Stimulated activated CD4-positive, alpha-beta T cell treated with anti-CD3 and anti-CD28 coated beads, TNF-alpha, amount 100 ng/mL, for 48 hours (primary cell): Measurements from ENCODE around the gene COBLL1.

Experiments used
- DNase-seq, 3 donors: peaks; one replicate each; pipeline ENCODE4 v3.0.0-alpha.2; 2020; ENCODE audit warnings: low read depth in 3 of 3

The COBLL1 gene

DNA sequence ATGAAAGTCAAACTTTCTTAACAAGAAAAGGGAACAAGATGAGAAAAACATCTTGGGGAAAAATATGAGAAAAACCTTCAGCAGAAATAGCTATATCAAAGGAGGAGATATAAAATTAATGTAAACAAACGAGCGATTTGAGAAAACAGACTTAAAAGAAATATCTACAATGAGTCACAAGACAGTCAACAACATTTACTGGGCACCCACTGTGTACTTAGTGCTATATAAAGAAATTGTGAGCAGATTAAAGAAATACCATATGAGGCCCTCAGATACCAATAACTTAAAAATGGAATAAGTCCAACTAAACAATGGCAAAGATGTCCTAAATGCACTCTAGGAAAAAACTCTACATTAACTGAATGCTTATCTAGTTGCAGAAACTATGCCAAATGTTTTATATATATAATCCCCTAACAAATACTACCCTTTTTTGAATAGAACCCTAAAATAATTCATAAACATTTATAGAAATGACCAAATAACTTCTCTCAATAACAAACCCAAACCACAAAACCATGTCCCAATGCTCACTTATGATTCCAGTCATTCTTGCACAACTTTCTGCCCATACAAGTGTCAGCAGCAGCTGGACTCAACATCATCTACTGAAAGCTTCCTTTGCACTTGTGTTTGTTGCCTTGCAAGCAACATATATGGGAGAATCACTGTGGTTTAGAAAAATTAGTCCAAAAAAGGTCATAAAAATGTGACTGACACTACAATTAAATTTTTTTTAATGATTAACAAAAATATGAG, 83.5 kb downstream of the COBLL1 start:
- DNase-seq, result no peak

DNA sequence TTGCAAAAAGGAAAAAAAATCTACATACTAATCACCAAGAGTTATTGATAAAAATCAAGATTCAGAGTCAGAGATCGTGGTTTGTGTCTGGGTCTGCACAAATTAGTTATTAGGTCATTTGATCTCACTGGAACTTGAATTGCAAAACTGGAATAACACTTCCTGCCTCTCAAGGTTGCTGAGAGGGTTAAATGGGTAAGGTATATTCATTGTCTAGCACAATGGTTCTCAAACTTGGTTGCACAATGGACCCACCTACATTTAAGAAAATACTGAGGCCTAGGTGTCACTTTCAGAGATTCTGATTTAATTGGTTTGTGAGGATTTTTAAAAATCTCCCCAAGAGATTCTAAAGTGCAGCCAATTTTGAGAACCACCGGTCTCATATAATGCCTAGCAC, 84.8 kb downstream of the COBLL1 start:
- no peak for DNase-seq

GRCh38 chr2:164755952-164756351, 85.7 kb downstream of the COBLL1 start:
- no peak for DNase-seq

DNA sequence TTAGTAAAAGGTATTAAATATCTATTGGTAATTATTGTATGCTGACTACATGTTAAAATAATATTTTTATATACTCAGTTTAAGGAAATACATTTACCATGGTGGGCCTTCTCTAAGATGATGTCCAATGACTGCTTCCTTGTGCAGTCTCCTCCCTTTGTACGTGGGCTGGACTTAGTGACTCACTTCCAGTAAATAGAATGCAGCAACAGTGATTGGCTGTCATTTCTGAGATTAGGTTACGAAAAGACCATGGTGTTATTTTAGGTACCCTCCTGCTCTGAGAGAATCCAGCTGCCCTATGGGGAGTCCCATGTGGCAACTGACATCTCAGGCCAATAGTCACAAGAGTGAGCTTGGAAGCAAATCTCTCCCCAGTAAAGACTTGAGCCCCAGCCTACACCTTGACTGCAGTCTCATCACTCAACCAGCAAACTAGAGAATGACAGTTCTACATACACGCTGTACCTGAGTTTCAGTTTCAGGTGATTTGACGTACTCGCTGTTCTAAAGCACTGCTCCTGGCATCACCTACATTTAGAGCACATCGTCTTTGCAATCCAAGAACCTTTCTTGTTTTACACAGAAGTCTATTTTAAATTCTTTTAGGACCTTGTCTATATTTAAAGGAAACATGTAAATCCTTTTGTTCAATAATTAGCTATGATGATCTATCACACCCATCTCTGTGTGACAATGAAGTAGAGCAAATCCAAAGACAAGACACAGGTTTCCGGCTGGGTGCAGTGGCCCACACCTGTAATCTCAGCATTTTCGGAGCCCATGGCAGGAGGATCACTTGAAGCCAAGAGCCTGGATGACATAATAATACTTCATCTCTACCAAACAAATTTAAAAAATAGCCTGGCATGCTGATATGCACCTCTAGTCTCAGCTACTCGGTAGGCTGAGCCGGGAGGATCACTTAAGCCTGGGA, 87.2 kb downstream of the COBLL1 start:
- no peak for DNase-seq

DNA sequence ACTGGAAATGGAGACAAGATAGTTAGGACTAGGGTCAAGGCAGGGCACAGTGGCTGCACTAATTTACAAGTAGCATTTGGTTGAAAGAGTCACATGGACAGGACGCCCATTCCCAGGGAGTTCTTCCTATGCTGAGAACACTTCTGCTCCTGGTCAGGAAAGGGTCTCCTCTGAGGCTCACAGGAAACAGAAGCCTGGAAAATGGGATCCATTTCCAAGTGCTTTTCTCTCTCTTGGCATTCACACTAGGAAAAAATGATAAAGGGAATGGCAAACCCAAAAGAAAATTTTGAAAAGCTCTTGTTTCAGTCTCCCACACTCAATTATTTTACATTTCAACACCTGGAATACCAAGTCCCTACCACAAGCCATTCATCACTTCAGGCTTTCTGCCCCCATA, 88.7 kb downstream of the COBLL1 start:
- DNase-seq, result no peak

GRCh38 chr2:164747783-164748433, 93.7 kb downstream of the COBLL1 start:
- DNase-seq, result no peak

GRCh38 chr2:164747140-164747539, 94.5 kb downstream of the COBLL1 start:
- DNase-seq, result no peak

DNA sequence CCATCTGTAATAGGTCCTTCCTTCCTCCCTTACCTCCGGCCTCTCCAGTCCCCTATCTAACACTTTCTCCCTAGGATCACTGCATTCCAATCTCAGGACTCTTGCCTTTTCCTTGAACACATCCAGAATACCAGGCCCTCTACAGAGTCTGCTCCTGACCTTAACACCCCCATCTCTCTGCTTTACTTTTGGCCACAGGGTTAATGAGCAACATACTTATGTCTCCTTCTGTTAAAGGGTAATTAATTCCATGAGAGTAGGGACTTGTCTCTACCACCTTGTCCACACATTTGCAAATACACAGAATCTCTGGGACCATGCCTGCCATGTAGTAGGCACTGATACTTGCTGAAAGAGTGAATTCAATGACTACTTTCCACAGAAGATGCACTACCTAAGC, 94.9 kb downstream of the COBLL1 start:
- no peak for DNase-seq

DNA sequence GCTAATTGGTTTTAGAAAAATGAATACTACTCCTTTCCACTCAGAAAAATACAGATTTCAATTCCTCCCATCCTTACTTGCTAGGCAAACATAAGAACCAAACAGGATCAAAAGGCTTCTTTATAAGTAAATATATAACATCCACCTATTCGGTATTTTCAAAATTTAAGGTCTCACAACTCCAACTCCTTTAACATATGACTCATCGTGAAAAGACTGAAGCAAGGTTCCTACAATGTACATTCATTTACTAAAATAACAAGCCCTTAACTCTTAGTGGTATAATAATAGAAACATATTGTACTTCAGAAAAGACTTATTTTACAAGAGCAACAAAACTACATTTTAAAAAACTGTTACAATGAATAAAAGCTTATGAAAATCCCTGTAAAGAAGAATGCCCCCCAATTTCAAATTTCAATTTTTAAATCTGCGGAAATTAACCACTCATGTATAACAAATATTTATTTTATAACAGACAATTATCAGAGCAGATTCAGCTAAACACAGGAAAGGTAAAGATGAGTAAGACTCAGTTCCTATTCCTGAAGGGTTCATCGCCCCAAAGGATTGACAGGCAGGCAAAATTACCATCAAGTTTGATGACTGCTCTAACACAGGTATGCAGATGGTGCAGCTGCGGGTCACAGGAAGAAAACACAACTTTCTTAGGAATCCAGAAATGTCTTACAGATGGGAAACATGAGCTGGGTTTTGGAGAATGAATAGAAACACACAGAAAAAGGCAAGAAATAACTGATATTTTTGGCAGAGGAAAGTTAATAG, 96.4 kb downstream of the COBLL1 start:
- DNase-seq, result no peak

GRCh38 chr2:164742738-164743317, 98.8 kb downstream of the COBLL1 start:
- DNase-seq, result no peak

DNA sequence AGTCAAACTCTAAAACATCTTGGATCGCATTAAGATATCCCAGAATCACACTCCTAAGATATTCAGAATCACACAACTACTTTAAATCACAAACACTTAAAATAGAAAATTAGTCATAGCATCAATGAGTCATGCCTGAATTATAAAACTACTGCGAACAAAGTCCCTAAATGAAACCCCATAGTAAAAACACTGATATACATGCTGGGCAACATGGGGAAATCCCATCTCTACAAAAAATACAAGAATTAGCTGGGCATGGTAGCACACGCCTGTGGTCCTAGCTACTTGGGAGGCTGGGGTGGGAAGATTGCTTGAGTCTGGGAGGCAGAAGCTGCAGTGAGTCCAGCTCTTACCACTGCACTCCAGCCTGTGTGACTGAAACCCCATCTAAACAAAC, 101.7 kb downstream of the COBLL1 start:
- DNase-seq, result no peak

DNA sequence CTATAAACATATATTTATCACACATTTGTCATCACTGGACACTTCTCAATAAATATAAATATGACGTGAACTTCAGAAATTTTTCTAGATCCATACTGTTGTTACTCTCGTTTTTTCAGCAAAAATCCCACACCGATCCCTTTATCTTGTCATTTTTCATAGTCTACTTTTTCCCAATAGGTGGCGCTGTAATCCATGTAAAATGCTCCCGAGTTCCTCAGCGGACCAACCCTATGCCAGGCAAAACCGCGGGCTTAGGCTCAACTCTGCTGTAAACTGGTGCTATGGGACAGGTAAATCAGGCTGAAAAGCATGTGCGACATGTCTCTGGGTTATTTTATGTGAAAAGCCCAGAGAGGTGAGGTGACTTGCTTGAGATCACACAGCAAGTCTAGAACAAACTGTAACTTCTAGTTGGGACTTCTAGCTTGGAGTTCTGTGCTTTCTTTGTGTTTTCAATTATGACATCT, 104.0 kb downstream of the COBLL1 start:
- no peak for DNase-seq

DNA sequence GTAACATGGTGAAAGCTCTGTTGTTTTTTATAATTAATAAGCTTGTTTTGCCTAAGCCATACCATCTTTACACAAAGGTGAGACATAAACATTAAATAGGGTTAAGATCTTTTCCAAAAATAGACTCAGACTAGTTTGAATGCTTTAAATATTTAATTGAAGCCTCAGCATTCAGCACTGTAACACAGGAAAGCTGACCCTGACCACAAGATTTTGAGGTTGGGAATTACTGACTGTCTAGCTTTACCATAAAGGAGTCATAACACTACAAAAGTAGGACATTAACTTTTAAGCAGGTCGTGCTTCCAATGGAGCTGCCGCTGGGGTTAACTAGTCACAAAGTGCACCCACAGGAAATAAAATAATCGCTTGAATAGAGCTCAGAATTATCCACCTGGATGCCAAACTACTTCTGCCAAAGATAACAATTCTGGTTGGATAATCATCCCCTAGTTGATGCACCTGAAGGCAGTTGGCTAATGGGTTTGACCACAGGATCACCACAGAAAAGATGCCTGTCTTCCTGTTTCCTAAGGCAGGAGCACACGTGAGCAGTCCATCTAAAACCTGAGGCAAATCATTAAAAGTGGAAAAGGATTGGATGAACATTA, 106.2 kb downstream of the COBLL1 start:
- DNase-seq, result no peak

DNA sequence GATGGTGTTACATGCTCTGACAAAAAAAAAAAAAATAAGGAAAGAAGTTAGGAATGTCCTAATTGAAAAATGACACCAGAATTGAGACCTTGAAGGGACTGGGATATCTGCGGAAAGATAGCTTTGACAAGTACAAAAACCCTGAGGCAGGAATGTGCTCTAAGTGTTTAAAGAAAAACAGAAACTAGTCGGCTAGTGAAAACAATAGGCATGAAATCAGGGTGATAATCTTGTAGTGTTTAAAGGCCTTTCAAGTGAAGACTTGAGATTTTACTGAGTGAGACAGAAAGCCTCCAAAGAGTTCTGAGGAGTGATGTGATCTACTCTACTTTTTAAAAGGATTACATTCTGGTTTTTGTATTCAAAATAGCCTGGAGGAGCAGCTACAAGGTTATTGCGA, 107.4 kb downstream of the COBLL1 start:
- no peak for DNase-seq

DNA sequence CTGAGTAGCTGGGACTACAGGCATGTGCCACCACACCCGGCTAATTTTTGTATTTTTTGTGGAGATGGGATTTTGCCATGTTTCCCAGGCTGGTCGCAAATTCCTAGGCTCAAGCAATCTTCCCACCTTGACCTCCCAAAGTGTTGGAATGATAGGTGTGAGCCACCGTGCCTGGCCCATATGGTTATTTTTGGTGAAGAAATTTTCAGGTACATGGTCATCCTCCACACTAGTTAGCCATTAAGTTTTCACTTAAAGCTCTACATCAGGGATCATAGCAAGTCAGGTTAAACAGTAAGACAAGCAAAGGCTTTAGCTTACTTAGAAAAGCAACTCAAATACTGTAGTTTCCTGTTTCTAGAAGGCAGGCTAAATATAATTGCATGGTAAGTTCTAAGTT, 116.1 kb downstream of the COBLL1 start:
- DNase-seq, result no peak

GRCh38 chr2:164722616-164723338, 118.8 kb downstream of the COBLL1 start:
- no peak for DNase-seq

GRCh38 chr2:164721430-164721829, 120.2 kb downstream of the COBLL1 start:
- no peak for DNase-seq

- DNase-seq, result no peak
Observed at GRCh38 chr2:164719996-164720941, 121.4 kb downstream of the COBLL1 start.
